K562 (cell line): ENCODE measurements around the gene NIFK. TPM values are rescaled to one million over a fixed set of nuclear protein-coding genes. Genes with fewer than 3 reads are reported as not detected.

Experiments used
- CBX1 ChIP-seq: sonication (generic); IDR thresholded peaks from 2 replicates; pipeline ENCODE4 v1.6.1; 2016; ENCODE audit warnings: antibody characterized with exemption, low read depth, mild to moderate bottlenecking
- E2F4 ChIP-seq: sonication (generic); formaldehyde crosslinking; IDR thresholded peaks from 2 replicates; pipeline ENCODE4 v1.8.0; 2022; ENCODE audit warnings: mild to moderate bottlenecking, low read depth, missing genetic modification reagents
- EP300 ChIP-seq: IDR thresholded peaks from 2 replicates; pipeline ENCODE4 v1.6.1; 2012; ENCODE audit warnings: low read length, improper control_type of control experiment
- EP400 ChIP-seq: fragments of 450-650 bp; IDR thresholded peaks from 2 replicates; pipeline ENCODE4 v1.6.1; 2017; ENCODE audit warnings: antibody characterized with exemption, mild to moderate bottlenecking, moderate library complexity
- FUS ChIP-seq: fragments of 200-400 bp; formaldehyde crosslinking; optimal IDR thresholded peaks from 2 replicates; pipeline ENCODE3; 2017; ENCODE audit warnings: low read depth, low read length
- HCFC1 ChIP-seq: IDR thresholded peaks from 2 replicates; pipeline ENCODE4 v1.6.1; 2012; ENCODE audit warnings: low read depth, low read length, improper control_type of control experiment
- MXD1 ChIP-seq: fragments of 250-450 bp; sonication (Bioruptor Pico); IDR thresholded peaks from 2 replicates; pipeline ENCODE4 v1.8.0; 2021; ENCODE audit warnings: borderline replicate concordance, mild to moderate bottlenecking, moderate library complexity; ENCODE audit not compliant: poor library complexity, severe bottlenecking
- NCOA2 ChIP-seq, 2 experiments: fragments of 450-650 bp; IDR thresholded peaks; 2 replicates each; pipeline ENCODE4 v1.6.1; 2018; ENCODE audit warnings: mild to moderate bottlenecking in 2 of 2, moderate library complexity in 1 of 2; ENCODE audit not compliant: partially characterized antibody in 2 of 2
- NFYB ChIP-seq: IDR thresholded peaks from 2 replicates; pipeline ENCODE4 v1.6.1; 2011; ENCODE audit warnings: mild to moderate bottlenecking, moderate library complexity; ENCODE audit not compliant: insufficient read length; ENCODE audit errors: extremely low read depth
- RBM14 ChIP-seq: fragments of 200-400 bp; formaldehyde crosslinking; IDR thresholded peaks from 2 replicates; pipeline ENCODE4 v1.6.1; 2018; ENCODE audit warnings: low read depth, mild to moderate bottlenecking, low read length, moderate library complexity, borderline replicate concordance; ENCODE audit not compliant: insufficient read depth
- SAFB ChIP-seq: fragments of 200-400 bp; formaldehyde crosslinking; IDR thresholded peaks from 2 replicates; pipeline ENCODE4 v1.6.1; 2017; ENCODE audit warnings: low read depth, low read length, borderline replicate concordance
- SMARCC2 ChIP-seq: fragments of 450-650 bp; IDR thresholded peaks from 2 replicates; pipeline ENCODE4 v1.6.1; 2017; ENCODE audit warnings: antibody characterized with exemption, moderate library complexity, mild to moderate bottlenecking, low read depth
- TFE3 ChIP-seq: fragments of 450-650 bp; formaldehyde crosslinking; IDR thresholded peaks from 2 replicates; pipeline ENCODE4 v1.4.0; 2020; ENCODE audit warnings: mild to moderate bottlenecking, mixed read lengths
- YY1 ChIP-seq, 3 experiments: IDR thresholded peaks; 2 replicates each; pipeline ENCODE4 v1.6.1; 2011; ENCODE audit warnings: low read length in 2 of 3, mild to moderate bottlenecking in 2 of 3, moderate library complexity in 2 of 3, borderline replicate concordance in 1 of 3, control low read depth in 1 of 3, low read depth in 1 of 3; ENCODE audit not compliant: insufficient read depth in 3 of 3, insufficient replicate concordance in 2 of 3, control insufficient read depth in 1 of 3, insufficient read length in 1 of 3; ENCODE audit errors: extremely low read depth in 1 of 3
- ZC3H4 ChIP-seq: sonication (generic); formaldehyde crosslinking; IDR thresholded peaks from 2 replicates; pipeline ENCODE4 v1.9.0; 2021; ENCODE audit warnings: missing genetic modification reagents, borderline replicate concordance
- ZKSCAN1 ChIP-seq: fragments of 150-350 bp; IDR thresholded peaks from 2 replicates; pipeline ENCODE4 v1.6.1; 2016; ENCODE audit warnings: low read depth, low read length
- ZNF133 ChIP-seq: fragments of 250-450 bp; sonication (Bioruptor Pico); IDR thresholded peaks from 2 replicates; pipeline ENCODE4 v1.4.0; 2020; ENCODE audit warnings: mild to moderate bottlenecking
- ZNF232 ChIP-seq: sonication (generic); formaldehyde crosslinking; IDR thresholded peaks from 2 replicates; pipeline ENCODE4 v1.8.0; 2022; ENCODE audit warnings: mild to moderate bottlenecking, missing genetic modification reagents
- ZNF444 ChIP-seq: fragments of 250-450 bp; sonication (Bioruptor Pico); IDR thresholded peaks from 2 replicates; pipeline ENCODE4 v1.4.0; 2020; ENCODE audit warnings: mild to moderate bottlenecking, moderate library complexity
- ZNF699 ChIP-seq: fragments of 250-450 bp; sonication (Bioruptor Pico); IDR thresholded peaks from 2 replicates; pipeline ENCODE4 v1.8.0; 2021; ENCODE audit warnings: mild to moderate bottlenecking, moderate library complexity; ENCODE audit not compliant: insufficient replicate concordance
- polyA plus RNA-seq, 8 experiments: library from polyadenylated mRNA; depleted of rRNA in 4 of 8; stranded (reverse) in 5 of 8; unstranded in 3 of 8; fragments of >200 nt; fragmentation: Nextera tagmentation in 2 of 8; fragmentation: Illumina TruSeq in 1 of 8; extraction: Ambion mirVana in 2 of 8; extraction: Trizol in 1 of 8; gene quantifications; 2 replicates each; pipeline versions ENCODE4 v1.2.1 to v1.2.3, GENCODE V29; 2011 to 2014; ENCODE audit warnings: inconsistent platforms in 1 of 8, missing spikeins in 1 of 8
- total RNA-seq, 7 experiments: library from RNA; depleted of rRNA in 6 of 7; stranded (reverse); fragments of >200 nt in 6 of 7; fragmentation: Illumina TruSeq in 2 of 7; extraction: Trizol in 2 of 7; gene quantifications; 2 replicates each; pipeline versions ENCODE4 v1.2.1 to v1.2.3, GENCODE V29; 2011 to 2021; ENCODE audit warnings: low replicate concordance in 1 of 7

The NIFK gene
- total and polyA plus RNA-seq, 9 of the 15 experiments (the other 6 are each of a cell fraction or from before 2014, with no cell fraction given): 60.2 to 426 (median 183) TPM

- TF ChIP-seq HCFC1: peak; percentile 61
- no peak for TF ChIP-seq NCOA2 (IDR thresholded peaks at IDR 0.05; ENCODE audit: partially characterized antibody in 2 of 2)
- TF ChIP-seq ZNF699 (CRISPR knock-in tag): no peak
- no peak for TF ChIP-seq ZNF133 (CRISPR knock-in tag)
- TF ChIP-seq E2F4: no peak
- TF ChIP-seq CBX1: no peak
- TF ChIP-seq SAFB: no peak
- peak; percentile 98 for TF ChIP-seq EP400
- no peak for TF ChIP-seq ZNF444 (CRISPR knock-in tag)
- no peak for TF ChIP-seq ZNF232 (CRISPR knock-in tag)
- peak; percentile 65 for TF ChIP-seq MXD1
- no peak for TF ChIP-seq ZC3H4 (CRISPR knock-in tag)
- TF ChIP-seq SMARCC2: no peak
- no peak for TF ChIP-seq RBM14
- TF ChIP-seq NFYB: no peak
- TF ChIP-seq YY1 (IDR thresholded peaks at IDR 0.05; ENCODE audit: borderline replicate concordance in 1 of 3, control insufficient read depth in 1 of 3, extremely low read depth in 1 of 3, insufficient read depth in 3 of 3, insufficient read length in 1 of 3, insufficient replicate concordance in 2 of 3, low read depth in 1 of 3, low read length in 2 of 3): peak in 2 of 3 experiments; percentile 69 to 82
- peak; percentile 28; the same call in 1 of the 2 replicates for TF ChIP-seq ZKSCAN1
- no peak for TF ChIP-seq FUS
- TF ChIP-seq TFE3 (CRISPR knock-in tag): no peak
- TF ChIP-seq EP300: no peak
Measured at GRCh38 chr2:121736462-121737336, at the start of gene NIFK (continued).
